Measurements from ENCODE around the gene UVSSA. TPM values are rescaled to one million over a fixed set of nuclear protein-coding genes. Genes with fewer than 3 reads are reported as not detected.

Gene UVSSA
- total and polyA plus RNA-seq, 12 donors = 2.4 to 11.9 (median 6.6) TPM

DNA sequence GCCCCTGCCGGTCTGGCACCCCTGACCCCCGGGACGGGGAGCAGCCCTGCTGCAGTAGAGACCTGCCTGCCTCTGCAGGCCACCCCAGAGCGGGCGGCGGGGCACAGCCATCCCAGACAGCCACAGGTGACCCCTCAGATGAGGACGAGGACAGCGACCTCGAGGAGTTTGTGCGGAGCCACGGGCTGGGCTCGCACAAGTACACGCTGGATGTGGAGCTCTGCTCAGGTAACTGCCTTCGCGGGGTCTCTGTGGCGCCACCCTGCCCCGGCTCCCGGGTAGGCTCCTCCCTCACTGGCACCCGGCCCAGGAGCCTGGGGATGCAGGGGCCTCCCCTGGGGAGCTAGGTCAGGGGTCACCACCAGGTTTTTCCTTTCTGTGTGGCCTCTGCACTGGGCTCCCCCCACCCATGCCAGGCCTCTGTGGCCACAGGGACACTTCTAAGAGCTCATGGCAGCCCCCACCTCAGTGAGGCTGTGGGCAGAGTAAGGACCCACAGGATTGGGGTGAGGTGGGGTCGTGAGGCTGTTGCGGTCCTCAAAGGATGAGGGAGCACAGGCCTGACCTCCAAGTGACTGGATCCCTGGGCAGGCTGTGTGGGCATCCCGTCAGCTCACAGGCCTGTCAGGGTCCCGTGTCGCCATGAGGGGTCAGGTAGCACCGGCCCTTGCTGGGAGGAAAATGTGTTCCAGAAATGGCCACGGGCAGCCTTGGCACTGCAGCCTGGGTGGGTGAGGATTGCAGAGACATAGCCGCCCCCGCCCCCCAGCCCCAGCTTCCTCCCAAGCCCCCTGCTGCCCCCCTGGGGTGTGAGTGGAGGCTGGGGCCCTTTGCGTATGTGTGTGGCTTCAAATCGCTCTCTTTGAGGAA is 6.4 kb downstream of the UVSSA start:
- Histone ChIP-seq H3K4me1 (peaks cover 0 to 18% (median 6%) of the 10 kb centered on the region in 9 donors), H3K9me3 (no peaks in the 10 kb centered on the region), H3K27ac (no peak overlapping the region), H3K27me3 (no peaks in the 10 kb centered on the region), H3K4me3 (no peak overlapping the region), H3K36me3 (peaks cover 0 to 62% (median 8%) of the 10 kb centered on the region in 9 donors)
- no peak for TF ChIP-seq CTCF (IDR thresholded peaks at IDR 0.05)
- WGBS, 2 donors = 91 to 94% methylated on average over 30 of the region's 30 CpGs
- intact Hi-C loops (cut with DNase I) = loop anchor here in 9 of 10 donors (2.0 to 10.0 kb wide), 9 partner anchors 99 to 374 kb away; partner anchors contain the start of genes TACC3 (in 3 of the 9) and TMEM129 (in 3 of the 9)
- DNase-seq (peak in 1 of 2 donors; percentile 11), ATAC-seq (no peak)

DNA sequence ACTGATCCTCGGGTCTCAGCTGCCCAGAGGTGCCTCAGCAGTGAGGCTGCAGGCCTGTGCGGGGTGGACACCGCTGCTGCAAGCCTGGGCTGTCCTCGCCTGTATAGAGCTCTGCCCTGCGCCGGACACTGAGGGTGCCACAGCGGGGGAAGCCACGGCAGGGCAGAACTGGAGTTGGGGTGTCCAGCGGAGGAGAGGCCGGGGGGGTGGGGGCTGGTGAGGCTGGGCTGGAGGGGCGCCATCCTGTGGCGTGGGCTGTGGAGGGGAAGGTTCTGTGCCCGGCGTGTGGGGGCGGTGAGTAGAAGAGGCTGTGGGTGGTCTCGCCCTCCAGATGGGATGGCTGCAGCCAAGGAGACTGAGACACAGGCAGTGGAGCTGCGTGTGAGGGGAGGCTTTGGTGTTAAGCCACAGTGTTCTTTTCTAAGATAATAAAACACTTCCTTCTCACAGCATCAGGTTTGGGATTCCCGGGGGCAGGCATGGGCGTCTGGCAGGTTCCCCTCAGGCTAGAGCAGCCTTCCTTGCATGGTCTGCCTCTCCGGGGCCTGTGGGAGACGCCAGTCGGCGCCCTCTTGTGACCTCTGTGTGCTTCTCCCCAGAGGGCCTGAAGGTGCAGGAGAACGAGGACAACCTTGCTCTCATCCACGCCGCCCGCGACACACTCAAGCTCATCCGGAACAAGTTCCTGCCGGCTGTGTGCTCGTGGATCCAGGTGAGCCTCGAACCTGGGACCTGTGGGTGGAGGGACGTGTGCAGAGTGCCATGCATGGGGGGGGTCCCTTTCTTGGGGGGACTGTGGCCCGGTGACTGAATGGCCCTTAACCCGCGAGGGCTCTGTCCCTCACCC is 7.4 kb downstream of the UVSSA start:
- TF ChIP-seq CTCF (IDR thresholded peaks at IDR 0.05) = no peak
- Histone ChIP-seq H3K4me3 (no peak overlapping the region), H3K9me3 (no peaks in the 10 kb centered on the region), H3K36me3 (peaks cover 0 to 69% (median 8%) of the 10 kb centered on the region in 9 donors), H3K4me1 (peaks cover 0 to 12% (median 3%) of the 10 kb centered on the region in 9 donors), H3K27me3 (no peaks in the 10 kb centered on the region), H3K27ac (no peak overlapping the region)
- ATAC-seq (no peak), DNase-seq (no peak)
- 89 to 91% methylated on average over 36 of the region's 36 CpGs for WGBS, 2 donors
- intact Hi-C loops (cut with DNase I) = loop anchor here in 7 of 10 donors (5.0 to 10.0 kb wide), 7 partner anchors 100 to 373 kb away; partner anchors contain the start of genes TACC3 (in 3 of the 7) and TMEM129 (in 3 of the 7)

- ATAC-seq = no peak
- H3K36me3 ChIP-seq = peaks cover 0 to 64% (median 8%) of the 10 kb centered on the region in 9 donors
- intact Hi-C loops (cut with DNase I) = loop anchor here (5.0 to 10.0 kb wide), 10 partner anchors 100 to 372 kb away; partner anchors contain the start of genes TACC3 (in 3 of the 10) and TMEM129 (in 3 of the 10)
Measured at GRCh38 chr4:1354983-1355275, 7.9 kb downstream of the UVSSA start.

More at GRCh38 chr4:1354983-1355275, 7.9 kb downstream of the UVSSA start:
- H3K4me3 ChIP-seq = no peak overlapping the region
- peaks cover 0 to 11% (median 3%) of the 10 kb centered on the region in 9 donors for H3K4me1 ChIP-seq
- WGBS, 2 donors = 92% methylated on average over 18 of the region's 18 CpGs
- no peaks in the 10 kb centered on the region for H3K27me3 ChIP-seq
- H3K9me3 ChIP-seq = no peaks in the 10 kb centered on the region
- DNase-seq = no peak
- no peak overlapping the region for H3K27ac ChIP-seq
- no peak for TF ChIP-seq CTCF (IDR thresholded peaks at IDR 0.05)

Data from heart right ventricle (tissue), 16 donors.